ENCODE measurements around the gene RPL38.

The RPL38 gene

GRCh38 chr17:74249590-74250270 lies 46.3 kb downstream of the RPL38 start:
- H3K4me1 ChIP-seq (ENCODE audit: low read depth, poor library complexity, severe bottlenecking): no peaks in the 10 kb centered on the region
- H3K27me3 ChIP-seq (ENCODE audit: insufficient read depth, low read depth): no peaks in the 10 kb centered on the region
- no peak overlapping the region for H2AFZ ChIP-seq (ENCODE audit: low read depth)
- H3K27ac ChIP-seq: no peak overlapping the region
- H4K20me1 ChIP-seq (ENCODE audit: insufficient read depth): no peaks in the 10 kb centered on the region
- no peak for TF ChIP-seq CTCF (conservative IDR thresholded peaks at IDR 0.05; ENCODE audit: low read depth, low read length)
- H3K4me2 ChIP-seq: no peak overlapping the region
- H3K79me2 ChIP-seq (ENCODE audit: insufficient read depth, low read depth): no peaks in the 10 kb centered on the region
- H3K36me3 ChIP-seq (ENCODE audit: insufficient read depth): no peaks in the 10 kb centered on the region
- H3K4me3 ChIP-seq (IDR thresholded peaks at IDR 0.05; ENCODE audit: insufficient read depth, low read depth, low read length): no peak overlapping the region
- H3K9ac ChIP-seq: no peak overlapping the region

- Histone ChIP-seq H3K27me3 (ENCODE audit: insufficient read depth, low read depth) (no peaks in the 10 kb centered on the region), H3K27ac (no peak overlapping the region), H3K9ac (no peak overlapping the region), H3K4me1 (ENCODE audit: low read depth, poor library complexity, severe bottlenecking) (no peaks in the 10 kb centered on the region), H3K36me3 (ENCODE audit: insufficient read depth) (no peaks in the 10 kb centered on the region), H4K20me1 (ENCODE audit: insufficient read depth) (no peaks in the 10 kb centered on the region), H2AFZ (ENCODE audit: low read depth) (no peak overlapping the region), H3K4me2 (no peak overlapping the region), H3K4me3 (IDR thresholded peaks at IDR 0.05; ENCODE audit: insufficient read depth, low read depth, low read length) (no peak overlapping the region), H3K79me2 (ENCODE audit: insufficient read depth, low read depth) (no peaks in the 10 kb centered on the region)
- no peak for TF ChIP-seq CTCF (conservative IDR thresholded peaks at IDR 0.05; ENCODE audit: low read depth, low read length)
Measured at GRCh38 chr17:74250324-74250995, 47.0 kb downstream of the RPL38 start.

DNA sequence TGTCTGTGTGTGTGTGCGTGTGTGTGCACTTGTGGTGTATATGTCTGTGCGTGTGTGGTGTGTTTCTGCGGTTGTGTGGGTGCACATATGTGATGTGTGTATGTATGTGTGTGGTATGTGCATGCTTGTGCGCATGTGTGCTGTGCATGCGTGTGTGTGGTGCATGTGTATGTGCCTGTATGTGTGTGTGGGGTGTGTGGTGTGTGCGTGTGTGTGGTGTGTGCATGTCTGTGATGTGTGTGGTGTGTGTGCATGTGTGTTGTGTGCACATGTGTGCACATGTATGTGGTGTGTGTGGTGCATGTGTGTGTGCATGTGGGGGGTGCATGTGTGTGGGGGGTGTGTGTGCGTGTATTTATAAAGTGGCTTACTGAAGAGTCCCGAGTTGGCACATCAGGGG lies 47.6 kb downstream of the RPL38 start:
- no peak overlapping the region for H3K27ac ChIP-seq
- H3K36me3 ChIP-seq (ENCODE audit: insufficient read depth): no peaks in the 10 kb centered on the region
- no peaks in the 10 kb centered on the region for H3K27me3 ChIP-seq (ENCODE audit: insufficient read depth, low read depth)
- H3K79me2 ChIP-seq (ENCODE audit: insufficient read depth, low read depth): no peaks in the 10 kb centered on the region
- no peaks in the 10 kb centered on the region for H4K20me1 ChIP-seq (ENCODE audit: insufficient read depth)
- no peak overlapping the region for H3K9ac ChIP-seq
- no peak overlapping the region for H3K4me2 ChIP-seq
- no peak overlapping the region for H2AFZ ChIP-seq (ENCODE audit: low read depth)
- TF ChIP-seq CTCF (conservative IDR thresholded peaks at IDR 0.05; ENCODE audit: low read depth, low read length): no peak
- H3K4me1 ChIP-seq (ENCODE audit: low read depth, poor library complexity, severe bottlenecking): no peaks in the 10 kb centered on the region
- no peak overlapping the region for H3K4me3 ChIP-seq (IDR thresholded peaks at IDR 0.05; ENCODE audit: insufficient read depth, low read depth, low read length)

GRCh38 chr17:74251569-74251968 lies 48.1 kb downstream of the RPL38 start:
- Histone ChIP-seq H3K4me3 (IDR thresholded peaks at IDR 0.05; ENCODE audit: insufficient read depth, low read depth, low read length) (no peak overlapping the region), H3K36me3 (ENCODE audit: insufficient read depth) (no peaks in the 10 kb centered on the region), H3K27ac (no peak overlapping the region), H3K4me1 (ENCODE audit: low read depth, poor library complexity, severe bottlenecking) (no peaks in the 10 kb centered on the region), H4K20me1 (ENCODE audit: insufficient read depth) (no peaks in the 10 kb centered on the region), H3K27me3 (ENCODE audit: insufficient read depth, low read depth) (no peaks in the 10 kb centered on the region), H3K79me2 (ENCODE audit: insufficient read depth, low read depth) (no peaks in the 10 kb centered on the region), H2AFZ (ENCODE audit: low read depth) (no peak overlapping the region), H3K4me2 (no peak overlapping the region), H3K9ac (no peak overlapping the region)
- TF ChIP-seq CTCF (conservative IDR thresholded peaks at IDR 0.05; ENCODE audit: low read depth, low read length): no peak
